ENCODE data around the gene COMMD1.
A peak's percentile ranks its signal among the peaks of the same experiment; 100 is the strongest.

COMMD1 gene

GRCh38 chr2:62110415-62111025, 205.0 kb downstream of the COMMD1 start:
- TF ChIP-seq PRDM6 (tag by site-specific recombination; IDR thresholded peaks at IDR 0.05) = peak; percentile 73
- TF ChIP-seq ZNF433 (tag by site-specific recombination; IDR thresholded peaks at IDR 0.05; ENCODE audit: low read depth) = no peak
- TF ChIP-seq REST (tag by site-specific recombination; IDR thresholded peaks at IDR 0.05) = no peak
- TF ChIP-seq ZBTB17 (tag by site-specific recombination; IDR thresholded peaks at IDR 0.05) = no peak
- no peak for TF ChIP-seq ZNF362 (tag by site-specific recombination; IDR thresholded peaks at IDR 0.05)
- H3K4me1 ChIP-seq (ENCODE audit: control insufficient read depth, insufficient read depth, low read length) = peaks cover 31% of the 10 kb centered on the region
- H3K27ac ChIP-seq (ENCODE audit: extremely low read depth, low read depth, low read length) = no peak overlapping the region
- ChIA-PET CTCF (no interaction called here), POLR2A (no interaction called here)
- H3K4me3 ChIP-seq (ENCODE audit: low read depth, low read length) = no peak overlapping the region
- no peaks in the 10 kb centered on the region for H3K9me3 ChIP-seq (ENCODE audit: control insufficient read depth, insufficient read depth, low read depth, low read length)
- H3K36me3 ChIP-seq (ENCODE audit: control insufficient read depth in 2 of 2, insufficient read depth in 1 of 2, low read length in 2 of 2) = no peaks in the 10 kb centered on the region; a peak in 1 of 3 replicates

- no peak overlapping the region for H3K4me3 ChIP-seq (ENCODE audit: low read depth, low read length)
- ChIA-PET CTCF (no interaction called here), POLR2A (interaction anchor here (0.6 kb wide), 1 partner anchor 152 kb away, joined by 3 read pairs; no protein-coding TSS in a partner anchor)
- no peaks in the 10 kb centered on the region for H3K9me3 ChIP-seq (ENCODE audit: control insufficient read depth, insufficient read depth, low read depth, low read length)
- TF ChIP-seq ZNF335 (tag by site-specific recombination; conservative IDR thresholded peaks at IDR 0.05) (peak; percentile 75), IKZF3 (tag by site-specific recombination; IDR thresholded peaks at IDR 0.05) (no peak), ZNF600 (tag by site-specific recombination; IDR thresholded peaks at IDR 0.05) (0 out of 2 replicates have a peak, but pooled peaks have one; percentile 31), ZNF280D (tag by site-specific recombination; IDR thresholded peaks at IDR 0.05) (no peak), PRDM6 (tag by site-specific recombination; IDR thresholded peaks at IDR 0.05) (0 out of 2 replicates have a peak, but pooled peaks have one; percentile 19), ZNF362 (tag by site-specific recombination; IDR thresholded peaks at IDR 0.05) (peak; percentile 46; the same call in 1 of the 2 replicates), ZBTB44 (tag by site-specific recombination; IDR thresholded peaks at IDR 0.05) (0 out of 2 replicates have a peak, but pooled peaks have one; percentile 7), BCL6B (tag by site-specific recombination; IDR thresholded peaks at IDR 0.05) (no peak)
- H3K27ac ChIP-seq (ENCODE audit: extremely low read depth, low read depth, low read length) = no peak overlapping the region
- peaks cover 31% of the 10 kb centered on the region for H3K4me1 ChIP-seq (ENCODE audit: control insufficient read depth, insufficient read depth, low read length)
- no peaks in the 10 kb centered on the region; a peak in 1 of 3 replicates for H3K36me3 ChIP-seq (ENCODE audit: control insufficient read depth in 2 of 2, insufficient read depth in 1 of 2, low read length in 2 of 2)
These were observed 206.7 kb downstream of the COMMD1 start for GRCh38 chr2:62112179-62112578.
